Measurements from ENCODE around the gene SDCCAG8.

The SDCCAG8 gene

GRCh38 chr1:243409284-243409683 lies 153.4 kb downstream of the SDCCAG8 start:
- Histone ChIP-seq H2AFZ (ENCODE audit: low read depth) (no peak overlapping the region), H3K27ac (no peak overlapping the region), H3K4me1 (ENCODE audit: low read depth, poor library complexity, severe bottlenecking) (peaks cover 12% of the 10 kb centered on the region), H3K4me3 (IDR thresholded peaks at IDR 0.05; ENCODE audit: insufficient read depth, low read depth, low read length) (no peak overlapping the region), H3K79me2 (ENCODE audit: insufficient read depth, low read depth) (no peaks in the 10 kb centered on the region), H3K36me3 (ENCODE audit: insufficient read depth) (no peaks in the 10 kb centered on the region), H3K27me3 (ENCODE audit: insufficient read depth, low read depth) (no peaks in the 10 kb centered on the region), H3K9ac (no peak overlapping the region), H3K4me2 (no peak overlapping the region), H4K20me1 (ENCODE audit: insufficient read depth) (no peaks in the 10 kb centered on the region)
- no peak for TF ChIP-seq CTCF (conservative IDR thresholded peaks at IDR 0.05; ENCODE audit: low read depth, low read length)

GRCh38 chr1:243411472-243411871 lies 155.6 kb downstream of the SDCCAG8 start:
- Histone ChIP-seq H3K79me2 (ENCODE audit: insufficient read depth, low read depth) (no peaks in the 10 kb centered on the region), H3K27ac (no peak overlapping the region), H4K20me1 (ENCODE audit: insufficient read depth) (no peaks in the 10 kb centered on the region), H3K9ac (no peak overlapping the region), H3K36me3 (ENCODE audit: insufficient read depth) (no peaks in the 10 kb centered on the region), H3K4me2 (no peak overlapping the region), H2AFZ (ENCODE audit: low read depth) (no peak overlapping the region), H3K4me1 (ENCODE audit: low read depth, poor library complexity, severe bottlenecking) (peaks cover 18% of the 10 kb centered on the region), H3K4me3 (IDR thresholded peaks at IDR 0.05; ENCODE audit: insufficient read depth, low read depth, low read length) (no peak overlapping the region), H3K27me3 (ENCODE audit: insufficient read depth, low read depth) (no peaks in the 10 kb centered on the region)
- TF ChIP-seq CTCF (conservative IDR thresholded peaks at IDR 0.05; ENCODE audit: low read depth, low read length) = no peak

GRCh38 chr1:243413431-243414151 lies 157.8 kb downstream of the SDCCAG8 start:
- Histone ChIP-seq H3K79me2 (ENCODE audit: insufficient read depth, low read depth) (no peaks in the 10 kb centered on the region), H4K20me1 (ENCODE audit: insufficient read depth) (no peaks in the 10 kb centered on the region), H3K4me2 (no peak overlapping the region; the same call in 1 of the 2 replicates), H3K4me3 (IDR thresholded peaks at IDR 0.05; ENCODE audit: insufficient read depth, low read depth, low read length) (no peak overlapping the region), H3K36me3 (ENCODE audit: insufficient read depth) (no peaks in the 10 kb centered on the region), H2AFZ (ENCODE audit: low read depth) (no peak overlapping the region), H3K9ac (no peak overlapping the region), H3K27ac (no peak overlapping the region), H3K4me1 (ENCODE audit: low read depth, poor library complexity, severe bottlenecking) (peaks cover 27% of the 10 kb centered on the region), H3K27me3 (ENCODE audit: insufficient read depth, low read depth) (no peaks in the 10 kb centered on the region)
- TF ChIP-seq CTCF (conservative IDR thresholded peaks at IDR 0.05; ENCODE audit: low read depth, low read length) = no peak

GRCh38 chr1:243414152-243414494 lies 158.3 kb downstream of the SDCCAG8 start:
- peaks cover 27% of the 10 kb centered on the region for H3K4me1 ChIP-seq (ENCODE audit: low read depth, poor library complexity, severe bottlenecking)
- H3K27ac ChIP-seq = no peak overlapping the region
- no peak overlapping the region for H3K4me3 ChIP-seq (IDR thresholded peaks at IDR 0.05; ENCODE audit: insufficient read depth, low read depth, low read length)
- no peaks in the 10 kb centered on the region for H4K20me1 ChIP-seq (ENCODE audit: insufficient read depth)
- no peak overlapping the region for H2AFZ ChIP-seq (ENCODE audit: low read depth)
- TF ChIP-seq CTCF (conservative IDR thresholded peaks at IDR 0.05; ENCODE audit: low read depth, low read length) = no peak
- H3K9ac ChIP-seq = no peak overlapping the region
- no peaks in the 10 kb centered on the region for H3K79me2 ChIP-seq (ENCODE audit: insufficient read depth, low read depth)
- H3K36me3 ChIP-seq (ENCODE audit: insufficient read depth) = no peaks in the 10 kb centered on the region
- H3K27me3 ChIP-seq (ENCODE audit: insufficient read depth, low read depth) = no peaks in the 10 kb centered on the region
- H3K4me2 ChIP-seq = no peak overlapping the region

Data from KMS-11 (cell line).